Smooth muscle cell (in vitro differentiated cells): Measurements from ENCODE around the gene TRDMT1. TPM values are rescaled to one million over a fixed set of nuclear protein-coding genes. Genes with fewer than 3 reads are reported as not detected.
A peak's percentile ranks its signal among the peaks of the same experiment; 100 is the strongest.

Source experiments
- DNase-seq: peaks from one replicate; lab custom pipeline; 2025; ENCODE audit not compliant: unreplicated experiment; lab: John Stamatoyannopoulos, UW
- H2AFZ ChIP-seq: fragments of 200-600 bp; sonication (generic); 2 replicates; pipeline ENCODE4 v1.6.0; 2016; ENCODE audit warnings: antibody characterized with exemption, low read depth, mild to moderate bottlenecking
- H3F3A ChIP-seq: fragments of 200-600 bp; sonication (generic); 2 replicates; pipeline ENCODE4 v1.6.0; 2017; ENCODE audit warnings: antibody characterized with exemption, low read depth
- H3K27ac ChIP-seq: fragments of 200-600 bp; sonication (generic); 2 replicates; pipeline ENCODE4 v1.5.1; 2016; ENCODE audit warnings: low read depth, mild to moderate bottlenecking
- H3K27me3 ChIP-seq: fragments of 200-600 bp; sonication (generic); 2 replicates; pipeline ENCODE4 v1.6.1; 2016; ENCODE audit warnings: low read depth, mild to moderate bottlenecking
- H3K36me3 ChIP-seq: fragments of 200-600 bp; sonication (generic); 2 replicates; pipeline ENCODE4 v1.5.1; 2016; ENCODE audit warnings: low read depth
- H3K4me1 ChIP-seq: fragments of 200-600 bp; sonication (generic); 2 replicates; pipeline ENCODE4 v1.5.1; 2016; ENCODE audit warnings: low read depth
- H3K4me2 ChIP-seq: fragments of 200-600 bp; sonication (generic); 2 replicates; pipeline ENCODE4 v1.6.0; 2016; ENCODE audit warnings: mild to moderate bottlenecking
- H3K4me3 ChIP-seq: fragments of 200-600 bp; sonication (generic); 2 replicates; pipeline ENCODE4 v1.5.1; 2016; ENCODE audit warnings: mild to moderate bottlenecking
- H3K79me2 ChIP-seq: fragments of 200-600 bp; sonication (generic); 2 replicates; pipeline ENCODE4 v1.6.0; 2016; ENCODE audit warnings: low read depth, mild to moderate bottlenecking
- H3K9ac ChIP-seq: fragments of 200-600 bp; sonication (generic); 2 replicates; pipeline ENCODE4 v1.6.0; 2016; ENCODE audit warnings: low read depth
- H3K9me3 ChIP-seq: fragments of 200-600 bp; sonication (generic); replicated peaks from 2 replicates; pipeline ENCODE4 v1.5.1; 2016; ENCODE audit warnings: low read depth
- H4K20me1 ChIP-seq: fragments of 200-600 bp; sonication (generic); 2 replicates; pipeline ENCODE4 v1.6.0; 2016; ENCODE audit warnings: low read depth
- WGBS: methylation state at CpG from one replicate; pipeline ENCODE4 v1.1.7; 2016; ENCODE audit warnings: low lambda C conversion rate; 5-methylcytosine and 5-hydroxymethylcytosine counted together
- polyA plus RNA-seq: library from polyadenylated mRNA; unstranded; fragments of >200 nt; fragmentation: Nextera tagmentation; extraction: Ambion mirVana; gene quantifications from 2 replicates; pipeline ENCODE4 v1.2.1, GENCODE V29; 2016
- total RNA-seq: library from RNA; depleted of rRNA; stranded (reverse); fragments of >200 nt; gene quantifications from 2 replicates; pipeline ENCODE4 v1.2.3, GENCODE V29; 2014
- TF ChIP-seq, protein P1 (sequence below): fragments of 200-600 bp; sonication (generic); IDR thresholded peaks from 2 replicates; pipeline ENCODE4 v1.5.1; 2017; ENCODE audit warnings: borderline replicate concordance, mild to moderate bottlenecking, antibody characterized with exemption; ENCODE audit not compliant: insufficient read depth, poor library complexity, severe bottlenecking

Gene TRDMT1
- total and polyA plus RNA-seq, 2 experiments from 2014 or later = 2.5 to 7.3 TPM

DNA sequence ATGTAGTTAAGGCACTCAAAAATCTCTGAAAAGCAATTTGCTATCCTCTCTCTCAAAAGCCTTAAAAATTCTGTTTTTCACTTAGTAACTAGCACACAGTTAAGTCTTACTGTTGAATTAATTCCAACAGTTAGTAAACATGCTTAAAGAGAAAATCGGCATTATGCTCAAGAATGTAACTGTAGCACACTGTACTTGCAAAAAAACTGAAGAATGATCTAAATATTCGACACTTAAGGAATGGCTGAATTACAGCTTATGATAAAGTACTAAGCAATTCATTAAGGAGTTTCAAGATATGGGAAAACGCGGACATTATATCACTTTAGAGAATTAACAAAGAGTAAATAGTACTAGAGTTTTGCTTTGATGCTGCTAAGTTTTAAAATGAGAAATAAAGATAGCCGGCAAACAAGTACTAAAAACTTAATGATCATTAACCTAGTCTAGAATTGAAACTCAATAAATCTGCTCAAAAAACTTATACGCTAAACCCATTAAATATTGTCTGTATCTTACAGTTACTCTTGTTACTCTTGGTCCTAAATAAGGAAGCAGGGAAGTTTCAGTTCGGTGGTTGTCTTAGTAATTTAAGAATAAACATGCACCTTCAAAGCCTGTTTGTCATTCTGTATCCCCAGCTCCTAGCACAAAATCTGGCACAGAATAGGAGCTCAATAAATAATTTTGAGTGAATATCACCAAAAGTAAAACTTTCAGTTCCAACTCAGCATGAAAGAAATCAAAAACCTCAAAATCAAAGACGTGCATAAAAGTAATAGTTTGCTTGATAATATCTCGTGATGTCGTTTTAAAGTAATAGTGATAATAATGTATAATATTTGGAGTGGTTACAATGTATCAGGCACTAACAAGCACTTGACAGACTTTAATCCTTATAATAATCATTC, 1.2 kb downstream of the TRDMT1 start:
- no peaks in the 10 kb centered on the region for H3K27me3 ChIP-seq
- peak overlapping the region; percentile 99 for H3K27ac ChIP-seq
- peaks cover 33% of the 10 kb centered on the region for H3K4me1 ChIP-seq
- H2AFZ ChIP-seq = peak overlapping the region; percentile 82
- H3F3A ChIP-seq = peaks cover 4% of the 10 kb centered on the region
- peak overlapping the region; percentile 87 for H3K4me2 ChIP-seq
- H3K9me3 ChIP-seq = no peaks in the 10 kb centered on the region
- TF ChIP-seq, protein P1, sequence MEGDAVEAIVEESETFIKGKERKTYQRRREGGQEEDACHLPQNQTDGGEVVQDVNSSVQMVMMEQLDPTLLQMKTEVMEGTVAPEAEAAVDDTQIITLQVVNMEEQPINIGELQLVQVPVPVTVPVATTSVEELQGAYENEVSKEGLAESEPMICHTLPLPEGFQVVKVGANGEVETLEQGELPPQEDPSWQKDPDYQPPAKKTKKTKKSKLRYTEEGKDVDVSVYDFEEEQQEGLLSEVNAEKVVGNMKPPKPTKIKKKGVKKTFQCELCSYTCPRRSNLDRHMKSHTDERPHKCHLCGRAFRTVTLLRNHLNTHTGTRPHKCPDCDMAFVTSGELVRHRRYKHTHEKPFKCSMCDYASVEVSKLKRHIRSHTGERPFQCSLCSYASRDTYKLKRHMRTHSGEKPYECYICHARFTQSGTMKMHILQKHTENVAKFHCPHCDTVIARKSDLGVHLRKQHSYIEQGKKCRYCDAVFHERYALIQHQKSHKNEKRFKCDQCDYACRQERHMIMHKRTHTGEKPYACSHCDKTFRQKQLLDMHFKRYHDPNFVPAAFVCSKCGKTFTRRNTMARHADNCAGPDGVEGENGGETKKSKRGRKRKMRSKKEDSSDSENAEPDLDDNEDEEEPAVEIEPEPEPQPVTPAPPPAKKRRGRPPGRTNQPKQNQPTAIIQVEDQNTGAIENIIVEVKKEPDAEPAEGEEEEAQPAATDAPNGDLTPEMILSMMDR = no peak
- no peak for DNase-seq
- 30% methylated on average over 10 of the region's 10 CpGs for WGBS
- H4K20me1 ChIP-seq = no peaks in the 10 kb centered on the region
- H3K36me3 ChIP-seq = no peaks in the 10 kb centered on the region
- peaks cover 5% of the 10 kb centered on the region for H3K79me2 ChIP-seq
- H3K4me3 ChIP-seq = peak overlapping the region; percentile 55
- peak overlapping the region; percentile 92 for H3K9ac ChIP-seq

DNA sequence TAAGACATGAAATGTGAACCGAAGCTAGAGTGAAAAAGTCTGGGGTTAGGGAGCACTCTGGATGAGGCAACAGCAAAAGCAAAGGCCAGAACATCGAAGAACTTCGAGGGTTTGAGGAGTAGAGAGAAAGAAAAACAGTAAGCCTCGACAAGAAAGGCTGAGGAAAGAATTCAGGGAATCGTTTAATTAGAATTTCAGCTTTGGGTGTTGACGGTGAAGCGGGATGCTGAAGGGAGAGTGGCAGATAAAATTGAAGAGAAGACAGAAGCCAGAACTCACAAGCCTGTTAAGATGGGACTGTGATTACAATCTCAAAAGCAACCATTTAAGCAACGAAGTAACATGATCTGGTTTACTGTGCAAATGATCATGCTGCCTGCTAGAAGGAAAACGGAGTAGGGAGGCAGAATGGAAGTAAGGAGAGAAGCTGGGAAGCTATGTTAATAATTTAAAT, 2.1 kb downstream of the TRDMT1 start:
- Histone ChIP-seq H3K4me2 (peak overlapping the region; percentile 87), H4K20me1 (no peaks in the 10 kb centered on the region), H3K9ac (peak overlapping the region; percentile 92), H3K27me3 (no peaks in the 10 kb centered on the region), H3K4me3 (peak overlapping the region; percentile 55), H3K27ac (peak overlapping the region; percentile 99), H3K9me3 (no peaks in the 10 kb centered on the region), H3K36me3 (no peaks in the 10 kb centered on the region), H3K79me2 (peaks cover 9% of the 10 kb centered on the region), H3F3A (peaks cover 4% of the 10 kb centered on the region), H2AFZ (peak overlapping the region; percentile 82), H3K4me1 (peaks cover 33% of the 10 kb centered on the region)
- TF ChIP-seq, protein P1 = no peak
- DNase-seq = no peak
- under 1% methylated on average over 9 of the region's 9 CpGs for WGBS

GRCh38 chr10:17196573-17196972, 4.9 kb downstream of the TRDMT1 start:
- H3K27me3 ChIP-seq = no peaks in the 10 kb centered on the region
- H3K36me3 ChIP-seq = no peaks in the 10 kb centered on the region
- peaks cover 23% of the 10 kb centered on the region for H3K4me1 ChIP-seq
- TF ChIP-seq, protein P1 = no peak
- no peaks in the 10 kb centered on the region for H4K20me1 ChIP-seq
- no peak overlapping the region for H3K4me3 ChIP-seq
- 92% methylated on average over 3 of the region's 3 CpGs for WGBS
- no peak overlapping the region for H3K27ac ChIP-seq
- H2AFZ ChIP-seq = no peak overlapping the region
- H3K79me2 ChIP-seq = peaks cover 17% of the 10 kb centered on the region
- peaks cover 4% of the 10 kb centered on the region for H3F3A ChIP-seq
- DNase-seq = no peak
- no peak overlapping the region for H3K9ac ChIP-seq
- no peak overlapping the region for H3K4me2 ChIP-seq
- H3K9me3 ChIP-seq = no peaks in the 10 kb centered on the region
